Measurements from ENCODE around the gene ALOX15B.

DNA sequence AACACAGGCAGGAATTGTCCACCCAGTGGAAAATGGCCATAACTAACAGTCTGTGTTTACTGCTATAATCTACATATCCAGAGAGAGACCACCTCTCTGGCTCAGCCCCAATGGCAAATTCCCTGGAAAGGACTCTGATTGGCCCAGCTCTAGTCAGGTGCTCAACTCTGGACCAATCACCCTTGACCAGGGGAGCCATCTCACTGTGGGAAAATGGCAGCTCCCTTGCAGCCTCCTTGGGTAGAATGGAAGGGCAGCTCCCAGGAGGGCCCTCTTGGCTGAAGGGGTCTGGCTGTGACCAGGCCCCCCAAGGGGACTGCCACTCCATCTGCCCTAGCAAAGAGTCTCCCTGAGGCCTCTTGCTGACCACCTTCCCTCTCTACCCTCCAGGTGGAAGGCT, 3.1 kb downstream of the ALOX15B start:
- TF ChIP-seq CREB1 (IDR thresholded peaks at IDR 0.05; ENCODE audit: low read depth) (no peak), YY1 (IDR thresholded peaks at IDR 0.05; ENCODE audit: low read depth) (peak; percentile 36; the same call in 1 of the 2 replicates), FOXM1 (IDR thresholded peaks at IDR 0.05; ENCODE audit: borderline replicate concordance, low read depth) (no peak), EP300 (IDR thresholded peaks at IDR 0.05; ENCODE audit: borderline replicate concordance) (no peak), EGR1 (IDR thresholded peaks at IDR 0.05) (no peak), TEAD4 (IDR thresholded peaks at IDR 0.05) (no peak), RAD21 (IDR thresholded peaks at IDR 0.05; ENCODE audit: low read depth) (no peak)
- TF ChIP-seq, protein P1, sequence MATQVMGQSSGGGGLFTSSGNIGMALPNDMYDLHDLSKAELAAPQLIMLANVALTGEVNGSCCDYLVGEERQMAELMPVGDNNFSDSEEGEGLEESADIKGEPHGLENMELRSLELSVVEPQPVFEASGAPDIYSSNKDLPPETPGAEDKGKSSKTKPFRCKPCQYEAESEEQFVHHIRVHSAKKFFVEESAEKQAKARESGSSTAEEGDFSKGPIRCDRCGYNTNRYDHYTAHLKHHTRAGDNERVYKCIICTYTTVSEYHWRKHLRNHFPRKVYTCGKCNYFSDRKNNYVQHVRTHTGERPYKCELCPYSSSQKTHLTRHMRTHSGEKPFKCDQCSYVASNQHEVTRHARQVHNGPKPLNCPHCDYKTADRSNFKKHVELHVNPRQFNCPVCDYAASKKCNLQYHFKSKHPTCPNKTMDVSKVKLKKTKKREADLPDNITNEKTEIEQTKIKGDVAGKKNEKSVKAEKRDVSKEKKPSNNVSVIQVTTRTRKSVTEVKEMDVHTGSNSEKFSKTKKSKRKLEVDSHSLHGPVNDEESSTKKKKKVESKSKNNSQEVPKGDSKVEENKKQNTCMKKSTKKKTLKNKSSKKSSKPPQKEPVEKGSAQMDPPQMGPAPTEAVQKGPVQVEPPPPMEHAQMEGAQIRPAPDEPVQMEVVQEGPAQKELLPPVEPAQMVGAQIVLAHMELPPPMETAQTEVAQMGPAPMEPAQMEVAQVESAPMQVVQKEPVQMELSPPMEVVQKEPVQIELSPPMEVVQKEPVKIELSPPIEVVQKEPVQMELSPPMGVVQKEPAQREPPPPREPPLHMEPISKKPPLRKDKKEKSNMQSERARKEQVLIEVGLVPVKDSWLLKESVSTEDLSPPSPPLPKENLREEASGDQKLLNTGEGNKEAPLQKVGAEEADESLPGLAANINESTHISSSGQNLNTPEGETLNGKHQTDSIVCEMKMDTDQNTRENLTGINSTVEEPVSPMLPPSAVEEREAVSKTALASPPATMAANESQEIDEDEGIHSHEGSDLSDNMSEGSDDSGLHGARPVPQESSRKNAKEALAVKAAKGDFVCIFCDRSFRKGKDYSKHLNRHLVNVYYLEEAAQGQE (IDR thresholded peaks at IDR 0.05; ENCODE audit: low read depth) = no peak
